PC-9 (cell line): ENCODE results near the gene SHISA7. TPM values are rescaled to one million over a fixed set of nuclear protein-coding genes. Genes with fewer than 3 reads are reported as not detected.
"Not testable (repeated sequence)": the region's sequence is repeated elsewhere in the genome, so short reads cannot be mapped to it uniquely, and the experiment has no call there.

ENCODE experiments used
- BruUV-seq: library from RNA; stranded (reverse); fragments of 400-500 nt; replicated peaks from 2 replicates; lab custom pipeline; 2021; lab: Mats Ljungman, UMichigan
- CTCF ChIA-PET: fragments of 300-600 bp; sonication (Branson Sonifier 250); formaldehyde crosslinking; loops from one replicate; lab custom pipeline; 2022; ENCODE audit warnings: antibody characterized with exemption; lab: Charles Lee
- POLR2A ChIA-PET: fragments of 300-600 bp; sonication (Branson Sonifier 250); formaldehyde crosslinking; loops from one replicate; lab custom pipeline; 2022; ENCODE audit warnings: antibody characterized with exemption; ENCODE audit not compliant: unreplicated experiment; lab: Charles Lee
- DNase-seq, 2 experiments: peaks; one replicate each; pipeline versions ENCODE4 v3.0.0 to v3.0.0-alpha.2; 2015 to 2022; ENCODE audit warnings: mixed read lengths in 1 of 2
- H2AFZ ChIP-seq: fragments of 200-600 bp; sonication (generic); 2 replicates; pipeline ENCODE4 v1.8.1; 2017; ENCODE audit warnings: antibody characterized with exemption
- H3F3A ChIP-seq: fragments of 200-600 bp; sonication (generic); 2 replicates; pipeline ENCODE4 v1.8.1; 2017; ENCODE audit warnings: antibody characterized with exemption, mild to moderate bottlenecking, low read depth; ENCODE audit not compliant: insufficient read depth
- H3K27ac ChIP-seq: fragments of 200-600 bp; sonication (generic); 2 replicates; pipeline ENCODE4 v1.6.1; 2016; ENCODE audit warnings: mixed run types
- H3K27me3 ChIP-seq: fragments of 200-600 bp; sonication (generic); 2 replicates; pipeline ENCODE4 v1.6.1; 2016; ENCODE audit warnings: low read depth, mixed run types; ENCODE audit not compliant: insufficient read depth
- H3K36me3 ChIP-seq: fragments of 200-600 bp; sonication (generic); 2 replicates; pipeline ENCODE4 v1.6.1; 2016; ENCODE audit warnings: low read depth, mixed run types
- H3K4me1 ChIP-seq: fragments of 200-600 bp; sonication (generic); replicated peaks from 2 replicates; pipeline ENCODE4 v1.6.1; 2016; ENCODE audit warnings: mixed run types; ENCODE audit not compliant: insufficient read depth
- H3K4me2 ChIP-seq: fragments of 200-600 bp; sonication (generic); 2 replicates; pipeline ENCODE4 v1.6.1; 2017; ENCODE audit warnings: mixed run types
- H3K4me3 ChIP-seq: fragments of 200-600 bp; sonication (generic); 2 replicates; pipeline ENCODE4 v1.6.1; 2016; ENCODE audit warnings: mixed run types
- H3K79me2 ChIP-seq: fragments of 200-600 bp; sonication (generic); 2 replicates; pipeline ENCODE4 v1.6.1; 2017; ENCODE audit warnings: low read depth, mixed run types
- H3K9me2 ChIP-seq: fragments of 200-600 bp; sonication (generic); 2 replicates; pipeline ENCODE4 v1.8.1; 2017; ENCODE audit warnings: mild to moderate bottlenecking; ENCODE audit not compliant: insufficient read depth
- H3K9me3 ChIP-seq: fragments of 200-600 bp; sonication (generic); 2 replicates; pipeline ENCODE4 v1.8.1; 2016; ENCODE audit warnings: low read depth; ENCODE audit not compliant: insufficient read depth
- H4K20me1 ChIP-seq: fragments of 200-600 bp; sonication (generic); 2 replicates; pipeline ENCODE4 v1.8.1; 2017; ENCODE audit not compliant: insufficient read depth
- CTCF ChIP-seq: fragments of 200-600 bp; sonication (generic); conservative IDR thresholded peaks from 2 replicates; pipeline ENCODE4 v1.6.1; 2017; ENCODE audit warnings: mixed run types, antibody characterized with exemption, mild to moderate bottlenecking, moderate library complexity
- EZH2 ChIP-seq: fragments of 200-600 bp; sonication (generic); IDR thresholded peaks from 2 replicates; pipeline ENCODE4 v1.8.0; 2017; ENCODE audit warnings: antibody characterized with exemption, low read depth
- intact Hi-C: fragments of 100-400 bp; cut with micrococcal nuclease; formaldehyde crosslinking; loops from one replicate; pipeline ENCODE4 v1.10.0; 2022; ENCODE audit not compliant: unreplicated experiment
- total RNA-seq: library from RNA; stranded (reverse); gene quantifications from 2 replicates; pipeline ENCODE4 v1.2.3, GENCODE V29; 2021

The SHISA7 gene
- total RNA-seq, 1 experiment from 2014 or later, result not detected

GRCh38 chr19:55402509-55402908, 40.6 kb downstream of the SHISA7 start:
- Histone ChIP-seq H3K4me2 (no peak overlapping the region), H4K20me1 (peaks cover 64% of the 10 kb centered on the region), H3F3A (peaks cover 84% of the 10 kb centered on the region), H3K4me3 (no peak overlapping the region), H3K27ac (no peak overlapping the region), H3K9me2 (no peaks in the 10 kb centered on the region), H3K36me3 (peaks cover 36% of the 10 kb centered on the region), H3K4me1 (peaks cover 16% of the 10 kb centered on the region), H2AFZ (no peak overlapping the region), H3K9me3 (no peaks in the 10 kb centered on the region), H3K79me2 (peaks cover 51% of the 10 kb centered on the region), H3K27me3 (no peaks in the 10 kb centered on the region)
- CTCF ChIA-PET, result interaction anchor here (1.2 kb wide), 1 partner anchor 13 kb away, joined by 4 read pairs; no protein-coding TSS in a partner anchor
- no peak for DNase-seq
- TF ChIP-seq CTCF, result no peak
- no peak for TF ChIP-seq EZH2
- no TSS peak for BruUV-seq
- POLR2A ChIA-PET, result no interaction called here
- intact Hi-C loops, result no loop called here

- H3K9me2 ChIP-seq, H2AFZ ChIP-seq, H3K4me3 ChIP-seq, DNase-seq, H3K9me3 ChIP-seq, BruUV-seq, H3K27ac ChIP-seq, CTCF ChIA-PET, H3K27me3 ChIP-seq, intact Hi-C loops, H3K4me2 ChIP-seq: not testable (repeated sequence)
- peaks cover 40% of the 10 kb centered on the region for H3K79me2 ChIP-seq
- POLR2A ChIA-PET, result interaction anchor here (0.6 kb wide), 1 partner anchor 80 kb away, joined by 3 read pairs; no protein-coding TSS in a partner anchor
- peaks cover 12% of the 10 kb centered on the region for H3K4me1 ChIP-seq
- H3K36me3 ChIP-seq, result peaks cover 36% of the 10 kb centered on the region
- H3F3A ChIP-seq, result peaks cover 84% of the 10 kb centered on the region
- H4K20me1 ChIP-seq, result peaks cover 59% of the 10 kb centered on the region
Measured at GRCh38 chr19:55401390-55401789, 41.7 kb downstream of the SHISA7 start.

- Histone ChIP-seq H3K4me1 (peaks cover 3% of the 10 kb centered on the region), H3K27me3 (no peaks in the 10 kb centered on the region), H3K27ac (0 out of 2 replicates have a peak overlapping the region, but pooled peaks have one; percentile 13), H3K79me2 (peaks cover 31% of the 10 kb centered on the region), H3K9me2 (no peaks in the 10 kb centered on the region), H3F3A (peaks cover 84% of the 10 kb centered on the region), H3K4me3 (no peak overlapping the region), H4K20me1 (peaks cover 50% of the 10 kb centered on the region), H2AFZ (no peak overlapping the region), H3K9me3 (no peaks in the 10 kb centered on the region), H3K36me3 (peaks cover 29% of the 10 kb centered on the region), H3K4me2 (no peak overlapping the region)
- intact Hi-C loops, result no loop called here
- TF ChIP-seq CTCF (no peak), EZH2 (no peak)
- DNase-seq, result no peak
- ChIA-PET CTCF (interaction anchor here (0.6 kb wide), 1 partner anchor 160 kb away, joined by 13 read pairs; no protein-coding TSS in a partner anchor), POLR2A (interaction anchor here (0.6 to 0.9 kb wide), 2 partner anchors 61 to 142 kb away, joined by 4 to 6 read pairs; partner anchors contain the start of genes ISOC2 and PPP6R1)
- BruUV-seq, result no TSS peak
Measured at GRCh38 chr19:55400281-55401087, 42.6 kb downstream of the SHISA7 start.
